CD4-positive, alpha-beta memory T cell (primary cell): Measurements from ENCODE around the gene NOCT. TPM values are rescaled to one million over a fixed set of nuclear protein-coding genes. Genes with fewer than 3 reads are reported as not detected.

Experiments used
- CTCF ChIA-PET: fragments of 350-600 bp; sonication (Branson Sonifier 250); formaldehyde crosslinking; loops from one replicate; lab custom pipeline; 2021; ENCODE audit warnings: inconsistent platforms; ENCODE audit not compliant: partially characterized antibody; lab: Charles Lee
- POLR2A ChIA-PET: fragments of 350-600 bp; sonication (Branson Sonifier 250); formaldehyde crosslinking; loops from one replicate; lab custom pipeline; 2021; ENCODE audit not compliant: partially characterized antibody; lab: Charles Lee
- DNase-seq, 5 donors: peaks; one replicate each; pipeline versions ENCODE4 v3.0.0 to v3.0.0-alpha.2; 2020 to 2022; ENCODE audit warnings: mixed read lengths in 1 of 5
- H3K27ac ChIP-seq: one replicate; pipeline ENCODE4 v1.7.0; 2013; ENCODE audit warnings: low read depth, low read length
- H3K27me3 ChIP-seq: 2 replicates; pipeline ENCODE4 v1.7.0; 2013; ENCODE audit warnings: mild to moderate bottlenecking, low read length, moderate library complexity; ENCODE audit not compliant: insufficient read depth
- H3K36me3 ChIP-seq: 2 replicates; pipeline ENCODE4 v1.7.0; 2013; ENCODE audit warnings: mild to moderate bottlenecking, low read length, moderate library complexity; ENCODE audit not compliant: insufficient read depth
- H3K4me1 ChIP-seq: 2 replicates; pipeline ENCODE4 v1.7.0; 2013; ENCODE audit warnings: mild to moderate bottlenecking, low read length, moderate library complexity; ENCODE audit not compliant: insufficient read depth
- H3K4me3 ChIP-seq, 2 donors: one replicate each; pipeline ENCODE4 v1.7.0; 2013; ENCODE audit warnings: low read length in 2 of 2, mild to moderate bottlenecking in 1 of 2
- H3K9me3 ChIP-seq, 2 donors: one replicate each; pipeline ENCODE4 v1.7.0; 2013; ENCODE audit warnings: low read length in 2 of 2, control low read depth in 1 of 2; ENCODE audit not compliant: control insufficient read depth in 1 of 2
- H3K27ac Mint-ChIP-seq, 7 donors: one replicate each; pipeline ENCODE4 v1.8.0; 2020 to 2021; ENCODE audit warnings: mixed read lengths in 7 of 7, mild to moderate bottlenecking in 6 of 7, inconsistent platforms in 3 of 7, moderate library complexity in 3 of 7
- H3K27me3 Mint-ChIP-seq, 2 donors: one replicate each; pipeline ENCODE4 v1.8.0; 2020 to 2021; ENCODE audit warnings: mixed read lengths in 2 of 2
- H3K36me3 Mint-ChIP-seq, 2 donors: one replicate each; pipeline ENCODE4 v1.8.0; 2020 to 2021; ENCODE audit warnings: mixed read lengths in 2 of 2, inconsistent platforms in 1 of 2, mild to moderate bottlenecking in 1 of 2
- H3K4me1 Mint-ChIP-seq, 4 donors: one replicate each; pipeline ENCODE4 v1.8.0; 2020 to 2021; ENCODE audit warnings: mixed read lengths in 4 of 4, mild to moderate bottlenecking in 1 of 4
- H3K4me3 Mint-ChIP-seq, 8 donors: one replicate each; pipeline ENCODE4 v1.8.0; 2020 to 2021; ENCODE audit warnings: mixed read lengths in 8 of 8, mild to moderate bottlenecking in 7 of 8, moderate library complexity in 6 of 8, inconsistent platforms in 3 of 8
- H3K9me3 Mint-ChIP-seq, 8 donors: one replicate each; pipeline ENCODE4 v1.8.0; 2020 to 2021; ENCODE audit warnings: mixed read lengths in 8 of 8, mild to moderate bottlenecking in 5 of 8, inconsistent platforms in 3 of 8, moderate library complexity in 1 of 8
- intact Hi-C: fragments of 100-400 bp; cut with micrococcal nuclease; formaldehyde crosslinking; loops from one replicate; pipeline ENCODE4 v1.15.1; 2023
- polyA plus RNA-seq, 2 donors: library from polyadenylated mRNA; unstranded; fragments of 300-500 nt; fragmentation: Illumina TruSeq; gene quantifications; one replicate each; pipeline ENCODE4 v1.2.3, GENCODE V29; 2021
- total RNA-seq, 2 experiments: library from RNA; stranded (reverse); gene quantifications; one replicate each; pipeline ENCODE4 v1.2.3, GENCODE V29; 2021

The NOCT gene, protein sequence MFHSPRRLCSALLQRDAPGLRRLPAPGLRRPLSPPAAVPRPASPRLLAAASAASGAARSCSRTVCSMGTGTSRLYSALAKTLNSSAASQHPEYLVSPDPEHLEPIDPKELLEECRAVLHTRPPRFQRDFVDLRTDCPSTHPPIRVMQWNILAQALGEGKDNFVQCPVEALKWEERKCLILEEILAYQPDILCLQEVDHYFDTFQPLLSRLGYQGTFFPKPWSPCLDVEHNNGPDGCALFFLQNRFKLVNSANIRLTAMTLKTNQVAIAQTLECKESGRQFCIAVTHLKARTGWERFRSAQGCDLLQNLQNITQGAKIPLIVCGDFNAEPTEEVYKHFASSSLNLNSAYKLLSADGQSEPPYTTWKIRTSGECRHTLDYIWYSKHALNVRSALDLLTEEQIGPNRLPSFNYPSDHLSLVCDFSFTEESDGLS
- total RNA-seq (1 to 10 TPM; 1.4 to 1.7 TPM), polyA plus RNA-seq (under 1 TPM; 0.14 to 0.84 TPM)

DNA sequence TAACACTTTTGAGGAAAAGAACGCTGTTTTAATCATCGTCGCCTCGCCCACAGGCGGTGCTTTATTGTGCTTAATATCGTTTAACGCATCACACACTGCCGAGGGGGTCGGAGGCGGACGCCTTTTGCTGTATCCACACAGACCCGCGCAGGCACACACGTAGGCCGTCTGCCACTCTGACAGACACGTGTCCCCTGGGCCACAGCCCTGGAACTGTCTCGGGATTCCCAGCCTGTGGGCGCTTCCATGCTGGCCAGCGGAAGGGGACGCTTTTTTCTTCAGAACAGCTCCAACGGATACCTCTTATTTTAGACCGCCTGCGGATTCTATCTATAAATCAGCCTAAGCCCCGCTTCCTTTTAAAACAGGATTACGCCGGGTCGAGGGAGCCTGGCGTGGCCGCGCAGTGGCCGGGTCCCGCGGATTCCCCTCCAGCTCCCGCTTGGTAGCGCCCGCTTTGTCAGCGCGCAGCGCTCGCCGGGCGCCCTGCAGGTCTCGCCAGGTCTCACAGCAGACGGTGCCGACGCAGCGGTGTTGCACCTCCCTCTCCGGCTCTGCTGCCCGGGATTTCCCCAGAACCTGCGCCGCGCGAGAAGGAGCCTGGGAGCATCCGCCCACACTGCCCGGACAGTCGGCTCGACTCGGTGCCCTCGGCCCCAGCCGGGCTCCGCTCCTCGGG lies at the start of gene NOCT:
NOCT (plus strand) TSS at position 513 of the 679 bp plus-strand sequence. CDS start 201 bp downstream, outside the sequence.
- Mint-ChIP-seq H3K4me1 (peaks cover 13 to 44% (median 17%) of the 10 kb centered on the region in 4 donors), H3K36me3 (peaks cover 0 to 2% of the 10 kb centered on the region in 2 donors), H3K27me3 (no peaks in the 10 kb centered on the region), H3K4me3 (peak within 1 kb of the TSS; percentile 87 to 94 (median 90)), H3K9me3 (no peaks in the 10 kb centered on the region), H3K27ac (peak within 1 kb of the TSS; percentile 93 to 100 (median 99))
- intact Hi-C loops = loop anchor here (1.0 to 5.0 kb wide), 6 partner anchors 68 to 1507 kb away; partner anchors contain the start of genes ELF2, ELMOD2, NAA15 and NDUFC1
- Histone ChIP-seq H3K4me1 (peaks cover 18% of the 10 kb centered on the region), H3K27ac (peak within 1 kb of the TSS; percentile 84), H3K9me3 (no peaks in the 10 kb centered on the region), H3K27me3 (no peaks in the 10 kb centered on the region), H3K4me3 (peak within 1 kb of the TSS; percentile 20 to 66), H3K36me3 (no peaks in the 10 kb centered on the region)
- CTCF ChIA-PET = interaction anchor here (1.0 to 9.8 kb wide), 5 partner anchors 8 to 636 kb away, joined by 3 to 122 read pairs (median 4); no protein-coding TSS in a partner anchor
- POLR2A ChIA-PET = interaction anchor here (0.6 to 2.9 kb wide), 9 partner anchors 9 to 642 kb away, joined by 3 to 29 read pairs (median 9); partner anchors contain the start of genes ELF2, NAA15, RAB33B and SETD7
- peak; percentile 90 to 96 (median 93) for DNase-seq

DNA sequence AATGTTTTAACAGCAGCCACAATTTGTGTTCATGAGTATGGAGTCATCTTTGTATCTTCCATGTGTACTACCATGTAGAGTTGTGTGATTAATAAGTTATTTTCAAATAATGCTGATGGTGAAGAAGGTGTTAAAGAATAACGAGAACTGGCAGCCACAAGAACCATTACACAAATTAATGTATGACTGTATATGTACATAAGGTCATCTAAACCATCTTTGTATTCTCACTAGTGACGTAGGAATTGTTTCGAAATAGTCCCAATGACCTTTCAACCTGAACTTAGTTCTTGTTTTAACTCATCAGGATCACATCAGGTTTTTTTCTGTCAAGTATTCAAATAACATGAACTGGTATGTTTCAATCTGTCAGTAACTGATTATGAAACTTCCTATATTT lies 48.3 kb upstream of the NOCT start:
- H3K27me3 ChIP-seq = no peaks in the 10 kb centered on the region
- no peak for DNase-seq
- ChIA-PET CTCF (no interaction called here), POLR2A (no interaction called here)
- no peaks in the 10 kb centered on the region for H3K36me3 Mint-ChIP-seq
- no peaks in the 10 kb centered on the region for H3K9me3 ChIP-seq
- H3K4me1 ChIP-seq = no peaks in the 10 kb centered on the region
- H3K4me3 ChIP-seq = no peak overlapping the region
- H3K27ac ChIP-seq = no peak overlapping the region
- intact Hi-C loops = no loop called here
- no peaks in the 10 kb centered on the region for H3K27me3 Mint-ChIP-seq
- H3K27ac Mint-ChIP-seq = no peak overlapping the region
- H3K9me3 Mint-ChIP-seq = no peaks in the 10 kb centered on the region
- H3K4me1 Mint-ChIP-seq = no peaks in the 10 kb centered on the region
- H3K36me3 ChIP-seq = no peaks in the 10 kb centered on the region
- no peak overlapping the region for H3K4me3 Mint-ChIP-seq

DNA sequence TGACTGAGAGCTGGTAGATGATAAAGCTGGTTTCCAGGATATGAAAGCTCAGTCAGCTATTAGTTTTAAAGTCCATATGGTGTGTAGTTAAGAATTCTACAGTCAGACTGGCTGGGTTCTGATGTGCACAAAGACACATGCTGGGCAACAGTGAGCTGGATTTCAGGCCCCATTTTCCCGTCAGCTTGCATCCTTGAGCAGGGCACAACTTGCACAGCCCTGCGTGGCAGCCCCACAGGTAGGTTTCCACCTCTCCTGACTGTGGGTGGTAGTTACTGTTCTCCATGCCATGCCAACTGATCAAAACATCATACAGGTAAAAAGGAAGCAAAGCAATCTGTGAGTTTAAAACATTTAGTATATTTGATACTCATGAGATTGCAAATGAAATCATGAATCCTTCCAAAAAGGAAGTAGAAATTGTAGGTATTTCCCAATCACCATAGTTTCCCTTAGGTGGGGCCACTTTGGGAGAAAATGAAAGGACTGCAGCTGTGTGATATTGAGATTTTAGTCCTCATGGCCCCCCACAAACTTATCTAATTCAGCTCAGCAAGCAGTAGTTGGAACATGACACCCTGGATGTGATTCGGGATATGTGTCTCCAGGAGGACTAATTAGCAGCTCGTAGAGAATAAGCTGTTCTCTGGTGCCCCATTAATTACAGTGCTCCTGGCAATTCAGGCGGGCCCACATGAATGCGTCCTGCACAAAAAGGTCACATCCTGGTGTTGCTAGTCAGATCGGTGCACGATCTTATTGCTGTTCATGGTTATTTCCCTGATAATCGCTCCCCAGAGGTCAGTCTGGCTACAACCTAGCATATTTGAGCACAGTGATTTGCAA lies 42.4 kb upstream of the NOCT start:
- Mint-ChIP-seq H3K36me3 (no peaks in the 10 kb centered on the region), H3K9me3 (no peaks in the 10 kb centered on the region), H3K4me3 (no peak overlapping the region), H3K27ac (no peak overlapping the region), H3K4me1 (no peaks in the 10 kb centered on the region), H3K27me3 (no peaks in the 10 kb centered on the region)
- no peak overlapping the region for H3K4me3 ChIP-seq
- no peaks in the 10 kb centered on the region for H3K36me3 ChIP-seq
- ChIA-PET CTCF (no interaction called here), POLR2A (no interaction called here)
- H3K9me3 ChIP-seq = no peaks in the 10 kb centered on the region
- H3K4me1 ChIP-seq = no peaks in the 10 kb centered on the region
- H3K27ac ChIP-seq = no peak overlapping the region
- no peak for DNase-seq
- intact Hi-C loops = no loop called here
- H3K27me3 ChIP-seq = no peaks in the 10 kb centered on the region

DNA sequence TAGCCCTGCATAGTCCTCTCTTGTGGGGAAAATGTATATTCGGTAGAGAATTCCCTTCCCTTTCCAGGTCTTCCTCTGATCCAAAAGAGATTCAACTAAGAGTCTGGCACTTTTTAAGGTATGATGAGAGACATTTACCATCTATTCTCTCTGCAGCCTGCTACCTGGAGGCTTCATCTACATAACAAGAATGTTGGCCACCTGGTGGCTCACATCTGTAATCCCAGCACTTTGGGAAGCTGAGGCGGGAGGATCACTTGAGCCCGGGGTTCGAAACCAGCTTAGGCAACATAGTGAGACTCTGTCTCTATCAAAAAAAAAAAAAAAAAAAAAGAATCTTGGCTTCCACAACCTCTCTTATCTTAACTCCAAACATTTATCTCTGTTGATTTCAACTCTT lies 40.4 kb upstream of the NOCT start:
- H3K27me3 ChIP-seq = no peaks in the 10 kb centered on the region
- DNase-seq = no peak
- Mint-ChIP-seq H3K27me3 (peaks cover 0 to 1% of the 10 kb centered on the region in 2 donors), H3K4me1 (no peaks in the 10 kb centered on the region), H3K9me3 (no peaks in the 10 kb centered on the region), H3K4me3 (no peak overlapping the region), H3K27ac (no peak overlapping the region), H3K36me3 (no peaks in the 10 kb centered on the region)
- H3K4me1 ChIP-seq = no peaks in the 10 kb centered on the region
- intact Hi-C loops = no loop called here
- CTCF ChIA-PET = no interaction called here
- POLR2A ChIA-PET = no interaction called here
- no peaks in the 10 kb centered on the region for H3K36me3 ChIP-seq
- H3K9me3 ChIP-seq = no peaks in the 10 kb centered on the region
- H3K27ac ChIP-seq = no peak overlapping the region
- H3K4me3 ChIP-seq = no peak overlapping the region

DNA sequence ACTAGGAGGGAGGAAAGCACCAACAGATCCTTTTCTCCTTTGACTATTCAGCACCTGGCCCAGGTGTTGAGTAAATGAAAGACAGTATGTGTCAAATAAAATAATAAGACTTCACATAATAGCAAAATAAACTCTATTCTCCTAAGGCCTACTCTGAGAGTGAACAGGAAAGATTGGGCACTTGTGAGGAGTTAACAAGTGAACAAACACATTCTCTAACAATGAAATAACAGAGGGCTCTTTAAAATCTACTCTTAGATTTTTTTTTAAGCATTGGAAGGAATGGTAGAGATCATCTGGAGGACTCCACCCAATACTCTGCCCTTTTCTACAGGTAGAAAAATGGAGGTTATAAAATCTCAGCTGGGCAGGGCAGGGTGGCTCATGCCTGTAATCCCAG lies 39.1 kb upstream of the NOCT start:
- H3K4me3 Mint-ChIP-seq = no peak overlapping the region
- intact Hi-C loops = no loop called here
- CTCF ChIA-PET = no interaction called here
- H3K4me1 ChIP-seq = no peaks in the 10 kb centered on the region
- no peak for DNase-seq
- H3K27ac ChIP-seq = no peak overlapping the region
- H3K36me3 Mint-ChIP-seq = no peaks in the 10 kb centered on the region
- no peak overlapping the region for H3K4me3 ChIP-seq
- no peak overlapping the region for H3K27ac Mint-ChIP-seq
- POLR2A ChIA-PET = no interaction called here
- H3K9me3 Mint-ChIP-seq = no peaks in the 10 kb centered on the region
- no peaks in the 10 kb centered on the region for H3K9me3 ChIP-seq
- H3K27me3 ChIP-seq = no peaks in the 10 kb centered on the region
- no peaks in the 10 kb centered on the region for H3K4me1 Mint-ChIP-seq
- H3K36me3 ChIP-seq = no peaks in the 10 kb centered on the region
- H3K27me3 Mint-ChIP-seq = peaks cover 1% of the 10 kb centered on the region in 2 donors

DNA sequence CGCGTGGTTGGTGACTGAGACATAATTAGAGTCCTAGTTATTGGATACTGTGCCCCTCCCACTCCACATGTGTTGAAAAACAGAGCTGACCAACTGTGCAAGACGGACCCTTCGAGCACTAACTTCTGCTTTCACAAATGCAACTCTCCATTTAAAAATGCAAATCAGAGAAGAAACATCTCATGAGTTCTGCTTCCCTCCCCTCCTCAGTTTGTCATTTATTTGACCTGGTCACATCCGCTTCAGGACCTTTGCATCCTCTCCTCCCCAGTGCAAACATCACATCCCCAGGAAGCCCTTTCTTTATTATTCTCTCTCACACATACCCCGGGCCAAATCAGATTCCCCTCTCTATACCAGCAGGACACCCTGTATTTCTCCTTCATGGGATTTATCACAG lies 38.1 kb upstream of the NOCT start:
- no peaks in the 10 kb centered on the region for H3K9me3 Mint-ChIP-seq
- no peak for DNase-seq
- no peak overlapping the region for H3K4me3 Mint-ChIP-seq
- no peaks in the 10 kb centered on the region for H3K4me1 ChIP-seq
- no peaks in the 10 kb centered on the region for H3K4me1 Mint-ChIP-seq
- CTCF ChIA-PET = no interaction called here
- H3K36me3 ChIP-seq = no peaks in the 10 kb centered on the region
- H3K36me3 Mint-ChIP-seq = no peaks in the 10 kb centered on the region
- H3K4me3 ChIP-seq = no peak overlapping the region
- H3K27ac Mint-ChIP-seq = no peak overlapping the region
- peaks cover 1% of the 10 kb centered on the region in 2 donors for H3K27me3 Mint-ChIP-seq
- no peak overlapping the region for H3K27ac ChIP-seq
- H3K9me3 ChIP-seq = no peaks in the 10 kb centered on the region
- H3K27me3 ChIP-seq = no peaks in the 10 kb centered on the region
- POLR2A ChIA-PET = no interaction called here
- intact Hi-C loops = no loop called here
